SH-SY5Y (cell line): ENCODE results near the gene TCF25.

ENCODE experiments used
- GATA2 ChIP-seq: IDR thresholded peaks from 2 replicates; pipeline ENCODE4 v1.6.1; 2011; ENCODE audit warnings: mild to moderate bottlenecking, low read depth, low read length
- GATA3 ChIP-seq: IDR thresholded peaks from 2 replicates; pipeline ENCODE4 v1.6.1; 2011; ENCODE audit warnings: low read depth, mild to moderate bottlenecking, low read length, moderate library complexity

DNA sequence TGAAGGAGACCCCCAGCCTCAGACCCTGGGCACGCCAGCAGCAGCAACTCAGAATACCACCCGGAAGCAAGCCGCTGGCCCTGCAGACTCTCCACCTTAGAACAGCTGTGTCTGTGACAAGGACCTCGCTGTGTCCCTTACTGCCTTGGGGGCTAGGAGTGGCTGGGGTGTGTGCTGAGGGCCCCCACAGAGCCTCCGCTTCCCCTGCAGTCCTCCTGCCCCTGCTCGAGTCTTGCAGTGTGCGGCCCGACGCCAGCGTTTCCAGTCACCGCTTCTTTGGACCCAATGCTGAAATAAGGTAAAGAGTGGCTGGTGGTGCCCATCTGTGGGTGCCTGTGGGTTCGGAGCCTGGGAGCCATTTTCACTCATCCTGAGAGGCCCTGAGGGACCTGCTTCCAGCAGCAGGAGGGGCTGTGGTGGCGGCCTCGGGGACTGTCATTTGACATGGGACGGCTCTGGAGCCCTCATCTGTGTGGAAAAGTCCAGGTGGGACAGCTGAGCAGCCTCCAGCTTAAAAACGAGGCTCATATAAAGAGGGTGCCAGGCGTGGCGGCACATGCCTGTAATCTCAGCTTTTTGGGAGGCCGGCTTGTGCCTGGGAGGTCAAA lies 30.6 kb downstream of the TCF25 start:
- TF ChIP-seq GATA2 (no peak), GATA3 (no peak)
